GM19324 (cell line): ENCODE data around the gene ZNF569.
"Not testable (repeated sequence)": the region's sequence is repeated elsewhere in the genome, so short reads cannot be mapped to it uniquely, and the experiment has no call there.

Source experiments
- ATAC-seq: cut with Tn5 transposase; IDR thresholded peaks from one replicate; pipeline ENCODE4 v1.9.1; 2021; ENCODE audit warnings: mild to moderate bottlenecking, moderate library complexity; ENCODE audit not compliant: unreplicated experiment, low FRiP score

Gene ZNF569

GRCh38 chr19:37403403-37403802 is 63.8 kb downstream of the ZNF569 start:
- no peak for ATAC-seq

GRCh38 chr19:37401078-37401477 is 66.2 kb downstream of the ZNF569 start:
- ATAC-seq: no peak

- not testable (repeated sequence) for ATAC-seq
Measured at GRCh38 chr19:37391399-37391798, 75.8 kb downstream of the ZNF569 start.

- ATAC-seq: no peak
Measured at GRCh38 chr19:37389234-37389633, 78.0 kb downstream of the ZNF569 start.

GRCh38 chr19:37370880-37371661 is 96.2 kb downstream of the ZNF569 start, which contains the start of gene ZNF527:
TSS of gene ZNF527 (plus strand) at chr19:37371099. CDS start at chr19:37374199, 3,100 bp downstream.
- peak; percentile 97 for ATAC-seq

- ATAC-seq: peak; percentile 31
Measured at GRCh38 chr19:37370386-37370879, 96.8 kb downstream of the ZNF569 start.

- ATAC-seq: no peak
Measured at GRCh38 chr19:37362733-37363132, 104.5 kb downstream of the ZNF569 start.

- no peak for ATAC-seq
Measured at GRCh38 chr19:37361994-37362393, 105.2 kb downstream of the ZNF569 start.
